Ascending aorta (tissue), 2 donors: Measurements from ENCODE around the gene COG8. TPM values are rescaled to one million over a fixed set of nuclear protein-coding genes. Genes with fewer than 3 reads are reported as not detected.

Experiments used
- DNase-seq, 2 donors: peaks; one replicate each; pipeline ENCODE4 v3.0.0-alpha.2; 2019; ENCODE audit warnings: low spot score in 2 of 2
- H3K27ac ChIP-seq, 2 donors: fragments of 200-600 bp; sonication (generic); one replicate each; pipeline ENCODE4 v1.5.1; 2016 to 2017; ENCODE audit warnings: mild to moderate bottlenecking in 1 of 2
- H3K27me3 ChIP-seq: fragments of 200-600 bp; sonication (generic); one replicate; pipeline ENCODE4 v1.5.1; 2017
- H3K36me3 ChIP-seq, 2 donors: fragments of 200-600 bp; sonication (generic); one replicate each; pipeline ENCODE4 v1.5.1; 2016
- H3K4me1 ChIP-seq, 2 donors: fragments of 200-600 bp; sonication (generic); one replicate each; pipeline ENCODE4 v1.5.1; 2016 to 2017; ENCODE audit warnings: mild to moderate bottlenecking in 1 of 2
- H3K4me3 ChIP-seq, 2 donors: fragments of 200-600 bp; sonication (generic); one replicate each; pipeline ENCODE4 v1.5.1; 2016 to 2017; ENCODE audit warnings: mild to moderate bottlenecking in 1 of 2
- H3K9me3 ChIP-seq, 2 donors: fragments of 200-600 bp; sonication (generic); one replicate each; pipeline ENCODE4 v1.5.1; 2016
- intact Hi-C: fragments of 100-400 bp; cut with DNase I; formaldehyde crosslinking; loops from one replicate; pipeline ENCODE4 v1.15.1; 2023
- total RNA-seq: library from RNA; depleted of rRNA; stranded (reverse); fragments of >200 nt; gene quantifications from one replicate; pipeline ENCODE4 v1.1.0, GENCODE V29; 2016
- TF ChIP-seq, protein P1 (sequence below), 3 experiments: fragments of 200-600 bp in 2 of 3; fragments of 450-650 bp in 1 of 3; sonication (generic) in 2 of 3; IDR thresholded peaks; one replicate each; pipeline ENCODE4 v1.5.1; 2016 to 2019; ENCODE audit warnings: antibody characterized with exemption in 3 of 3, mild to moderate bottlenecking in 1 of 3, moderate library complexity in 1 of 3

COG8 gene
- total RNA-seq, 1 donor from 2014 or later: 24.7 TPM

DNA sequence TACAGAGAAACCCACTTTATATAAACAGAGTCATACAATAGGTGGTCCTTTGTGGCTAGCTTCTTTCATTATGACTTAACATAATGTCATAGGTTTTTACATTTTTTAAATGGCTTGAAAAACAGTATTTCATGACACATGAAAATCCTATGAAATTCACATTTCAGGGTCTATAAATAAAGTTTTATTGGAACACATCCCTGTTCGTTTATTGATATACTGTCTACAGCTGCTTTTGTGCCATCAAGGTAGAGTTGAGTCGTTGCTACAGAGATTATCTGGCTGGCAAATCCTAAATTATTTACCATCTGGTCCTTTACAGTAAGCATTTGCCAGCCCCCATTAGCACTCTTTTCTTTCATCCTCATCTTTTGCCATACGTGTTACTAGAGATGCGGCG lies 25.9 kb downstream of the COG8 start:
- intact Hi-C loops: loop anchor here (5.0 to 10.0 kb wide), 2 partner anchors 36 to 779 kb away; partner anchors contain the start of gene ZFP90
- H3K36me3 ChIP-seq: peaks cover 37 to 41% of the 10 kb centered on the region in 2 donors

DNA sequence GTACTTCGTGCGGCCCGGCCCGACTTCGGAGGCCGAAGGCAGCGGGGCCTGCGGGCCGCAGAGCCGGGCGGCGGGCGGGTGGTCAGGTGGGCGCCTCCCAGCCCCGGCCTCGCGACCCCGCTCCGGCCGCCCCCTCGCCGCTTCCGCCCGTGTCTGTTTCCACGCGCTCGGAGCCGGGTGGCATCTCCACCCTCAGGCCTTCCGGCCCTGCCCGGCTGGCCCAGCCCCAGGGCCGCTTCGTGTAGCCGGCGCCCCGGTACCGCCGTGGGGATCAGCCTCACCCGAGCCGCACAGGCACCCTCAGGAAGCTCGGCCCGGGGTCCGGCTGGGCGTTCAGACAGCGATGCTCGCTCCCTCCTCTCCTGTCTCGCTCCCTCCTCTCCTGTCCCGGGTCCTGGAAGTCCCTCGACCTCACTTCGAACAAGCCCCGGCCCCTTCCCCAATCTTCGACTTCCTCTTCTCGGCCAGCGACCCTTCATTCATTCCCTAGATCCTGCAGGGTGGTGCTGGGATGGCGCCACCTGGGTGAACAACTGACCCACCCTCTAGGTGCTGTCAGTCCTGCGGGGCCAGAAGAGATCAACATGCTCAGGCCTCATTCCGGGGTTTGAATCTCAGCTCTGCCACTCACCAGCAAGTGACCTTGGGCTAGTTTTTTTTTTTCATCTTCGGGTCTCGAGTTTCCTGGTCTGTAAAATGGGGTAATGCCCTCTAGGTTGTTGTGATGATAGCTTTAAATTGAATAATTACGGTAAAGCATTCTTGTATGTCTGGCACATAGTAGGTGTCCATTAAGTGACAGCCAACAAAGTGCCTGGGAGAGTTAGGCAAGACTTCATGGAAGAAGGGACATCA lies 27.6 kb downstream of the COG8 start:
- H3K27me3 ChIP-seq: no peaks in the 10 kb centered on the region
- H3K4me3 ChIP-seq: peak overlapping the region; percentile 79 to 98
- intact Hi-C loops: loop anchor here (1.0 to 10.0 kb wide), 4 partner anchors 19 to 777 kb away; partner anchors contain the start of genes COG8, NIP7, PDF and ZFP90
- H3K9me3 ChIP-seq: no peaks in the 10 kb centered on the region
- peak in 1 of 2 donors; percentile 68 for DNase-seq
- H3K36me3 ChIP-seq: peaks cover 22 to 25% of the 10 kb centered on the region in 2 donors
- H3K4me1 ChIP-seq: peaks cover 6 to 18% of the 10 kb centered on the region in 2 donors
- TF ChIP-seq, protein P1, sequence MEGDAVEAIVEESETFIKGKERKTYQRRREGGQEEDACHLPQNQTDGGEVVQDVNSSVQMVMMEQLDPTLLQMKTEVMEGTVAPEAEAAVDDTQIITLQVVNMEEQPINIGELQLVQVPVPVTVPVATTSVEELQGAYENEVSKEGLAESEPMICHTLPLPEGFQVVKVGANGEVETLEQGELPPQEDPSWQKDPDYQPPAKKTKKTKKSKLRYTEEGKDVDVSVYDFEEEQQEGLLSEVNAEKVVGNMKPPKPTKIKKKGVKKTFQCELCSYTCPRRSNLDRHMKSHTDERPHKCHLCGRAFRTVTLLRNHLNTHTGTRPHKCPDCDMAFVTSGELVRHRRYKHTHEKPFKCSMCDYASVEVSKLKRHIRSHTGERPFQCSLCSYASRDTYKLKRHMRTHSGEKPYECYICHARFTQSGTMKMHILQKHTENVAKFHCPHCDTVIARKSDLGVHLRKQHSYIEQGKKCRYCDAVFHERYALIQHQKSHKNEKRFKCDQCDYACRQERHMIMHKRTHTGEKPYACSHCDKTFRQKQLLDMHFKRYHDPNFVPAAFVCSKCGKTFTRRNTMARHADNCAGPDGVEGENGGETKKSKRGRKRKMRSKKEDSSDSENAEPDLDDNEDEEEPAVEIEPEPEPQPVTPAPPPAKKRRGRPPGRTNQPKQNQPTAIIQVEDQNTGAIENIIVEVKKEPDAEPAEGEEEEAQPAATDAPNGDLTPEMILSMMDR (IDR thresholded peaks at IDR 0.05): no peak
- H3K27ac ChIP-seq: peak overlapping the region; percentile 76

More for the DNA sequence above, 25.9 kb downstream of the COG8 start:
- TF ChIP-seq, protein P1 (IDR thresholded peaks at IDR 0.05): no peak
- Histone ChIP-seq H3K4me3 (no peak overlapping the region), H3K27ac (no peak overlapping the region), H3K4me1 (peaks cover 6 to 18% of the 10 kb centered on the region in 2 donors), H3K27me3 (no peaks in the 10 kb centered on the region), H3K9me3 (no peaks in the 10 kb centered on the region)
- no peak for DNase-seq

DNA sequence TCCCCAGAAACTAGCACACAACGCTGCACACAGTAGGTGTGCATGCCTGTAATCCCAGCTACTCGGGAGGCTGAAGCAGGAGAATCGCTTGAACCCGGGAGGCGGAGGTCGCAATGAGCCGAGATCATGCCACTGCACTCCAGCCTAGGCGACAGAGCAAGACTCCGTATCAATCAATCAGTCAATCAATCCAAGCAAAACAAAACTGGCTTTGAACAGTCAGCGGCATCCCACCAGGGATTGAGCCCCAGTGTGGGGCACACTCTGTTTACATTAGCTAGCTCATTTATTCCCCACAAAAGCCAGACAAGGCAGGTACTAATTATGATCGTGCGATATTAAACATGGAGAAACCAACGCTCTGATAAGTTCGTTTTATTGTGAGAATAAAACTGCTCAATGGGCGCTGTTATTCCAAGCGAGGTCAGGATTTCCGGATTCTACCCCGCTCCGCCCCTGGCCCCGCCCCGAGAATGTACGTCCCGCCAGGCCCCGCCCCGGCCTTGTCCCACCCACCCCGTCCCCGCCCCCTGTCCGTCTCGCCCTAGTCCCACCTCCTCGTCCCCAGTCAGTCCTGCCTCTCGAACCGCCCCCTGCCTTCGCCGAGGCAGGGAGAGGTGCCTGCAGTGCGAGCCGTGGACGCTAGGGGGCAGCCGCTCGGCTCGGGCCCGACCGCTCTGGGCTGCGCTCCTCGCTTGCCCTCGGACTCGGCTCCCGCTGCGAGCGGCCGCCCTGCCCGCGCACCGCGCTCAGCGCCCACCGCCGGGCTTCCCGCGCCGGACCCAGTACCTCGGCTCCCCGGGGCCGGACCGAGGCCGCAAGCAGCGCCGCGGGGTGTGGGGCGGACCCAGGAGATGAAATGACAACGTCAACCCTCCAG lies 28.5 kb downstream of the COG8 start, which contains the start of gene VPS4A:
TSS of gene VPS4A (plus strand) at position 698 of the 880 bp plus-strand sequence. CDS start at position 860, 162 bp downstream.
- TF ChIP-seq, protein P1 (IDR thresholded peaks at IDR 0.05): peak; percentile 89 to 96 (median 94)
- intact Hi-C loops: loop anchor here (1.0 to 10.0 kb wide), 4 partner anchors 19 to 776 kb away; partner anchors contain the start of genes COG8, NIP7, PDF and ZFP90
- Histone ChIP-seq H3K9me3 (no peaks in the 10 kb centered on the region), H3K27me3 (no peaks in the 10 kb centered on the region), H3K36me3 (peaks cover 13 to 17% of the 10 kb centered on the region in 2 donors), H3K4me1 (peaks cover 6 to 18% of the 10 kb centered on the region in 2 donors), H3K4me3 (peak within 1 kb of the TSS; percentile 79 to 98), H3K27ac (peak within 1 kb of the TSS; percentile 76)
- peak; percentile 82 to 97 for DNase-seq

DNA sequence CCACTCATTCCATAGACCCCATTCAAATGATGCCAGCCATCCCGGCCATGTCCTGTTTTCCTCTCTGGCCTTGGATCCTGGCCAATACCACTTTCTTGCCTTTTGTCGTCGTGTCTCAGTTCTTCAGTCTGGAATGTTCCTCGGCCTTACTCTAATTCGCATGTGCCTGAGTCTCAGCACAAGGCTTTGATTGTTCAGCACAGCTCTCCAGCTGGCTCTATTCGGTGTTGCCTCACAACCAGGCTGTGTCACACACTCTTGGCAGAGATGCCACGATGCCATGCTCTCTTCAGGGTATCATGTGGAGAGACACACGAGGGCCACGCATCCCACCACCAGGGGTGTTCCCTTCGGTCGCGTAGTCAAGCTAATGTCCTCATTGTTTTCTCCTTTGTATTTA lies 30.0 kb downstream of the COG8 start:
- Histone ChIP-seq H3K36me3 (peaks cover 0 to 11% of the 10 kb centered on the region in 2 donors), H3K9me3 (no peaks in the 10 kb centered on the region), H3K4me1 (peaks cover 6 to 18% of the 10 kb centered on the region in 2 donors), H3K27ac (no peak overlapping the region), H3K4me3 (no peak overlapping the region), H3K27me3 (no peaks in the 10 kb centered on the region)
- intact Hi-C loops: no loop called here
- TF ChIP-seq, protein P1 (IDR thresholded peaks at IDR 0.05): no peak
- DNase-seq: peak in 1 of 2 donors; percentile 65

DNA sequence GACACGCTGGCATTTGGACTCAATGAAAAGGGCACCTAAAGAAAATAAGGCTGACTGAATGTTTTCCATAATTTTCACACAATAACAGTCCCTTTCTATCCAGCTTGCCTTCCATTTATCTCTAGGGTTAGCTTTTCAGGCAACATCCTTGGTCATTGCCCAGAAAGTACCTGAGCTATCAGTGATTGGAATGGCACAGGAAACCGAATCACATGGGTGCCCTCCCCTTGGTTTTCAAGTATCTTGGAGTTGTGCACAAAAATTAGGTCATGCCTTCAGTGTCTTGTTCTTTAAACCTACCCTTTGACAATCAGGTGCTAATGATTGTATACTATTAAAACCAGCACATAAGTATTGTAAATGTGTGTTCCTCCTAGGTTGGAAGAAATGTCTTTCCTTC lies 31.5 kb downstream of the COG8 start:
- H3K27me3 ChIP-seq: no peaks in the 10 kb centered on the region
- H3K27ac ChIP-seq: no peak overlapping the region
- DNase-seq: no peak
- peaks cover 0 to 8% of the 10 kb centered on the region in 2 donors for H3K36me3 ChIP-seq
- TF ChIP-seq, protein P1 (IDR thresholded peaks at IDR 0.05): no peak
- intact Hi-C loops: no loop called here
- H3K4me1 ChIP-seq: peaks cover 6 to 14% of the 10 kb centered on the region in 2 donors
- no peaks in the 10 kb centered on the region for H3K9me3 ChIP-seq
- H3K4me3 ChIP-seq: no peak overlapping the region
